DMS114 treated with DMSO at 0.1 percent for 48 hours (cell line): ENCODE measurements around the gene GTPBP4.
A peak's percentile ranks its signal among the peaks of the same experiment; 100 is the strongest.
"Not testable (repeated sequence)": the region's sequence is repeated elsewhere in the genome, so short reads cannot be mapped to it uniquely, and the experiment has no call there.

Experiments used
- DNase-seq: peaks from one replicate; lab custom pipeline; 2025; ENCODE audit not compliant: unreplicated experiment; lab: John Stamatoyannopoulos, UW

Gene GTPBP4

DNA sequence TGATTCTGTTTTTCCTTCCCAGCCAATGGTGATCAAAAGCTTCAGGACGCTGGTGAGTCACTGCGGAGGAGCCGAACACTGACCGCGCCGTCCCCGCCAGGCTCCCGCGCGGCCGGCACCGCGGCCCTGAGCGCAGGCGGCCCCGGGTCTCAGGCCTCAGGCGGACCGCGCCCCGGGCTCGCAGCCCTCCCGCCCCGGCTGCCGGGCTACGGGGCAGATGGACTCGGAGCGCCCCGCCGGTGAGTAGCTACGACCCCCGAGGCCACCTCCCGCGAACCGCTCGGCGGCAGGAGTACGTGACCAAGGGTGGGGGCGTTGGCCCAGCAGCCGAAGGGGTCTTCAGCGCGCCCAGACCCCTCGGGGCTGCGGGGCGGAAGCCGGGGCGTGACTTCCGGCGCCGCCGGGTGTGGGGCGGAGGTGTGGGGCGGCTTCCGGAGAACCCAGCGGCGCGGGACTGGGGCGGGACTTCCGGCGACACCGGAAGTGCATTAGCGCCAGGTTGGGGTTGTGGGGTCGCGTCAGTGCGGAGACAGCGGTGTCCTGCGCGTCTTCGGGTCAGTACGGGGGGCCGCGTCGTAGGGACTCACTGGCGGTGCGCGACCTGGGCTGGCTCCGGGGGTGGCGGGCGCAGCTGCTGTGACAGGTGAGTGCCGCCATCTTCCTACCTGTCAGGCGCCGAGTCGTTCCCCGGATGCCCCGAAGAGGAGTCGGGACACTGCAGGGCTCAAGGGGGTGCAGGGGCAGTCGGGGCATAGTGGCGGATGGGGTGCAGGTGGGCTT is 68.3 kb downstream of the GTPBP4 start, which contains the start of gene WDR37:
Gene WDR37 (plus strand): TSS at position 60 of the 780 bp plus-strand sequence. CDS start 15,771 bp downstream, outside the sequence.
- DNase-seq, result peak; percentile 66

DNA sequence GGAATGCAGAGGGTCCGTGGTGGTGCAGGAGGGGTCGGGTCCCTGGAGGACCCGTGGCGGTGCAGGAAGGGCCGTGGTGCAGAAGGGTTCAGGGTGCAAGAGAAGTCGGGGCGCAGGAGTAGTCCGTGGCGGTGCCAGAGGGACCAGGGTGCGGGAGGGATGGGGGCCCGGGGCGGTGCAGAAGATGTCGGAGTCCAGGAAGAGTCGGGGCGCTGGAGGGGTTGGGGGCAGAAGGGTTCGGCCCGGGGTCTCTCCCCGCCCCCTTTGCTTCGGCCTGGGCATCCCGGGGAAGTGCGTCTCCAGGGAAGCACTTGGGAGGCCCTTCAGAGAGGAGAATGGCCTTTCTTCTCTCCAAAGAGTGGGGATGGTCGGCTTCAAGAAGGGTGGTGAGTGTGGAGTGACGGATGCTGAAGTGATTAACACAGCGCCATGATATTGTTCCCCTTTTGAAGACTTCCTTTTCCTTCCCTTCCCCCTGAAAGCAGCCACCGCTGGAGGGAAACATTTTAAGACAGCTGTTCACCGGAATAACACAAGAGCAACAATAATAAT is 68.9 kb downstream of the GTPBP4 start:
- DNase-seq, result peak; percentile 28

DNA sequence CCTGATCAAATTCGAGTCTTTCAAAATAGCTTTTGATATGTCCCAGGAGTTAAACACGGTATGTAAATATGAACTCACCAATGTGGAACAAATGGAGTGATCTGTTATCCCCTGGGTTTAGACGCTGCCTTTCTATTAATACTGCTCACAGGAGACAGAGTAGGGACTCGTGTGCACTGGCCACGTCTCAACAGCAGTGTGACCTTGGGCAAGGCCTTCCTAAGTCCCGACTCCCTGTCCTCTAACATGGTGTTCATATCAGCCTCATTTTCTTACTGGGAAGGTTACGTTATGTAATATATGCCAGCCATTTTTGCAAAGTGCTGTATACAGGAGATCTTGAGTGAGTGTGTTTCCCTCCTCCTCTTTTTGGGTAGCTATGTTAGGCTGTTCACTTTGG is 69.8 kb downstream of the GTPBP4 start:
- no peak for DNase-seq

DNA sequence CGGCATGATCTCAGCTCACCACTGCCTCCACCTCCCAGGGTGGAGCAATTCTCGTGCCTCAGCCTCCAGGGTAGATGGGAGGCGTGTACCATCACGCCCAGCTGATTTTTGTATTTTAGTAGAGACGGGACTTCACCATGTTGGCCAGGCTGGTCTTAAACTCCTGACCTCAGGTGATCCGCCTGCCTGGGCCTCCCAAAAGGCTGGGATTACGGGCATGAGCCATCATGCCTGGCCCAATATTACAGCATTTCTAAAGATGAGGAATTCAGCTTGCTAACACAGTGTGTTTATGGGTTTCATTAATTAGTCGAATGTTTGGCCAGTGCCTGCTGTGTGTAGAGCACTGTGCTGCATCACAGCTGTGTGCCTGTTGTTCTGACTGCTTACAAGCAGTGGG is 71.7 kb downstream of the GTPBP4 start:
- no peak for DNase-seq

DNA sequence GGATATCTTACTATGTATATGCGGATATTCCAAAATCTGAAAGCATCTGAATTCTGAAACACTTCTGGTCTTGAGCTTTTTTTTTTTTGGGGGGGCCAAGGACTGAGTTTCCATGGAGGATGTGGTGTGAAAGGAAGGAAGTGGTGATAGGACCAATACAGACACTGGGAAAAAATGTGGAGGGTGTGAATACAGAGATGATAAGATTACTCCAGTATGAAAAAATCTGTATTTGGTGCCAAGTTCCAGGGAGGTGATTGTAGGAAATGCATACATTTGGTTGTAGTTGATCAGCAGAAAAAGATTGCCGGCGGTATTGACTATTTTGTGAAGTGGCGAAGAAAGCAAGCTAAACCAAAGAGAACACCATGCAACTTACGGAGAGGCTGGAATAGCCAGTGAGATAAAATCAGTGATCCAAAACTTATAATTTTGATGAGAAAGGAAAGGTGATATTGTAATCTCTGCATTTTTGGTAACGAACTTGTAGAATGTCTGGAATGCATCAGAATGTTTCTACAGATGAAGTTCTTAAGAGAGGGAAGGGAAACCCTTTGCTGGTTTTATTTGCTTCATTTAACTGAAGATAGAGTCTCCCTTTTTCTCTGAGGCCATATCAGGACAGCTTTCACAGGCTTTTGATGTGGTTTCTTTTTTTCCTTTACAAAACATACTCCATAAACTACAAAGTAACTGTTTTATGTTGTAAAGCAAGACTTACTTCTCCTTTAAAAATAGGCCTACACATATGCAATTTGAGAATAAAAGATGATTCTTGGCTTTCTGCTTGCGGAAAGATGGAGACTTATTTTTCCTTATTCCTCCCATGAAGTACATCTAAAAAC is 73.9 kb downstream of the GTPBP4 start:
- DNase-seq, result no peak

DNA sequence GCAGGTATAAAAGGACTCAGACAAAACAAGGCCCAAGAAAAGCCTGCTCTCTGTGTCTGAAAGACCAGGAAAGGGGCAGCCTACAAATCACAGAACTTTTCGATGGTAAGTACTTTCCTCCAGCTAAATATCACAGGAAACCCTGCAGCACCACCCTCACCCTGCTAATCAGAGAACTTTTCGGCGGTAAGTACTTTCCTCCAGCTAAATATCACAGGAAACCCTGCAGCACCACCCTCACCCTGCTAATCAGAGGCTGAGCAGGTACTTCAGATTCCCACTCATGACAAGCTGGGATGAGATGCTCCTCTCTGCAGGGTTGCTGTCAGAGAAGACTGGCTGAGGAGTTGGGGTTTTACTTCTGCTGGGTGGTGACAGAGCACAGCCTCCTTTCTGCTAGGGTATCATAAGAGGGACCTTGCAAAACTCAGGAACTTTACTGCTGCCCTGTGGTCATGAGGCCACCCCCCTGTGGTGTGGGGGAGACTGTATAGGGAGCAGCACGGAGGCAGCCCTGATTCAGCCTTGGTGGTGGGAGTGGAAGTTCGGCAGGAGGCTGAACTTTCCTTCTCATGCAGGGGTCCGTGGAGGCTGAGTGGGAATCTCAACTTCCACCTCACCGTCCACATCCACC is 75.1 kb downstream of the GTPBP4 start:
- DNase-seq, result no peak

DNA sequence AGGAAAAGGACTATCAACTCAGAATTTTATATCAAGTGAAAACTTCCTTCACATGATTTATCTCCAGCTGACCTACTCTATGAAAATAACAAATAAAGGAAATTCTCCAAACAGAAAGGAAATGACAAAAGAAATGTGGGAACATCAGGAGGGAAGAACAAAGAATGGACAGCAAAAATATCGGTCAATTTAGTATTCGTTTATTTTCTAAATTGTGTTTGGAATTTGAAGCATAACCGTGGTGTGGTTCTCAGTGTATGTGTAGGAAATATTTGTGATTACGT is 76.7 kb downstream of the GTPBP4 start:
- no peak for DNase-seq

DNA sequence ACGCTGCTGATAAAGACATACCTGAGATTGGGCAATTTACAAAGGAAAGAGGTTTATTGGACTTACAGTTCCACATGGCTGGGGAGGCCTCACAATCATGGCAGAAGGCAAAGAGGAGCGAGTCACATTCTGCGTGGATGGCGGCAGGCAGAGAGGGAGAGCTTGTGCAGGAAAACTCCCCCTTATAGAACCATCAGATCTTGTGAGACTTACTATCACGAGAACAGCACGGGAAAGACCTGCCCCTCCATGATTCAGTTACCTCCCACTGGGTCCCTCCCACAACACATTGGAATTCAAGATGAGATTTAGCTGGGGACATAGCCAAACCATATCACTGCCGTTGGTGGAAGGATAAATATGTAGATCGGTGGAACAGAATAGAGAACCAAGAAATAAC is 78.5 kb downstream of the GTPBP4 start:
- DNase-seq, result not testable (repeated sequence)

DNA sequence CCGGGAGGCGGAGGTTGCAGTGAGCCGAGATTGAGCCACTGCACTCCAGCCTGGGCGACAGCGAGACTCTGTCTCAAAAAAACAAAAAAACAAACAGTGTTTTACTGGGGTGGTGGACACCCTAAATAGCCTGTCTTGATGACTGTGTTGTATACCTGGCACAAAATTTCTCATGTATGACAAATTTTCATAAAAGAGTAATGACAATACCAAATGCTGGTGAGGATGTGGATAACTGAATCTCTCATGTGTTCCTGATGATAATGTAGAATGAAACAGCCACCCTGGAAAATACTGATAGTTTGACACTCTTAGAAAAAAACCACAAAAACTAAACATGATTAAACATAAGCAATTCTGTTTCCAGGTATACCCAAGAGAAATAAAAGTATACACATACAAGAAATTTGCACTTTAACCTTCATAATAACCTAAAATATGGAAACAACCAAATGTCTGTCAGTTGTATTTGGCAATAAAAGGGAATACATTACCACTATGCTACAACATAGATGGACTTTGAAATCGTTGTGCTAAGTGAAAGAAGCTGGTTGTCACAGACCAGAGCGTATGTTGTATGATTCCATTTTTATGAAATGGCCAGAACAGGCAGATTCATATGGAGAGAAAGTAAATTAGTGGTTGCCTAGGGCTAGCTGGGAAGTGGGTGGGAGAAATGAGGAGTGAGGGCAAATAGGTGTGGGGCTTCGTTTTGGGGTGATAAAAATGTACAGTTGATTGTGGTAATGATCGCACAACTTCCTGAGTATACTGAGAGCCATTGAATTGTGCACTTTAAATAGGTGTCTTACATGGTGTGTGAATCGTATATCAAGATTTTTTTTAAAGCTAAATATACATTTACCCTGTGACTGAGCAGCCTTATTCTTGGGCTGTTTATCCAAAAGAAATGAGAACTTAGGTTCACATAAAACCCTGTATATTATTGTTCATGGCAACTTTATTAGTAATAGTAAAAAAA is 80.4 kb downstream of the GTPBP4 start:
- no peak for DNase-seq
